Upper lobe of left lung (tissue), 6 donors: ENCODE results near the gene NAP1L4. TPM values are rescaled to one million over a fixed set of nuclear protein-coding genes. Genes with fewer than 3 reads are reported as not detected.

Source experiments
- ATAC-seq, 2 donors: fragments of 200-7000 bp; cut with Tn5 transposase; one replicate each; pipeline ENCODE4 v1.9.1; 2022; ENCODE audit warnings: mild to moderate bottlenecking in 2 of 2, moderate library complexity in 2 of 2; ENCODE audit not compliant: low FRiP score in 2 of 2
- DNase-seq, 2 donors: peaks; one replicate each; pipeline ENCODE4 v3.0.0-alpha.2; 2019 to 2020
- H3K27ac ChIP-seq, 4 donors: fragments of 200-600 bp; sonication (generic); one replicate each; pipeline ENCODE4 v1.5.1; 2016 to 2019
- H3K27me3 ChIP-seq, 4 donors: fragments of 200-600 bp; sonication (generic); one replicate each; pipeline ENCODE4 v1.5.1; 2017 to 2019
- H3K36me3 ChIP-seq, 4 donors: fragments of 200-600 bp; sonication (generic); one replicate each; pipeline ENCODE4 v1.5.1; 2016 to 2019
- H3K4me1 ChIP-seq, 4 donors: fragments of 200-600 bp; sonication (generic); one replicate each; pipeline ENCODE4 v1.5.1; 2018 to 2019
- H3K4me3 ChIP-seq, 4 donors: fragments of 200-600 bp; sonication (generic); one replicate each; pipeline ENCODE4 v1.5.1; 2017 to 2019; ENCODE audit warnings: mild to moderate bottlenecking in 2 of 4, moderate library complexity in 1 of 4
- H3K9me3 ChIP-seq, 4 donors: fragments of 200-600 bp; sonication (generic); one replicate each; pipeline ENCODE4 v1.5.1; 2018 to 2019
- CTCF ChIP-seq, 6 experiments: fragments of 450-650 bp in 4 of 6; fragments of 200-600 bp in 2 of 6; sonication (generic) in 2 of 6; IDR thresholded peaks; one replicate each; pipeline ENCODE4 v1.5.1; 2016 to 2019; ENCODE audit warnings: antibody characterized with exemption in 6 of 6
- EP300 ChIP-seq, 4 donors: sonication (generic); formaldehyde crosslinking; IDR thresholded peaks; one replicate each; pipeline ENCODE4 v1.5.1; 2017; ENCODE audit warnings: antibody characterized with exemption in 4 of 4, control low read depth in 2 of 4
- POLR2A ChIP-seq, 4 donors: fragments of 450-650 bp; IDR thresholded peaks; one replicate each; pipeline ENCODE4 v1.5.1; 2016 to 2017; ENCODE audit warnings: antibody characterized with exemption in 4 of 4, mild to moderate bottlenecking in 2 of 4
- POLR2AphosphoS5 ChIP-seq, 2 donors: sonication (generic); formaldehyde crosslinking; IDR thresholded peaks; one replicate each; pipeline ENCODE4 v1.5.1; 2017; ENCODE audit warnings: antibody characterized with exemption in 2 of 2
- WGBS, 2 donors: methylation state at CpG; one replicate each; pipeline ENCODE4 v1.1.5; 2017 to 2018; 5-methylcytosine and 5-hydroxymethylcytosine counted together
- total RNA-seq, 6 donors: library from RNA; depleted of rRNA in 4 of 6; stranded (reverse); fragments of >200 nt in 4 of 6; gene quantifications; one replicate each; pipeline versions ENCODE4 v1.1.0 to v1.2.1, GENCODE V29; 2016 to 2021
- donor health status: DM: no; HTN: no; CAD: no; lungs with moderate emphysema.
- donor health status: DM: no; HTN: yes; CAD: no; lungs with severe emphysema.

NAP1L4 gene
- total RNA-seq, 6 donors from 2014 or later = 81.1 to 194 (median 103) TPM

- Histone ChIP-seq H3K27me3 (no peaks in the 10 kb centered on the region), H3K4me3 (no peak overlapping the region), H3K9me3 (no peaks in the 10 kb centered on the region), H3K36me3 (peaks cover 7 to 95% (median 61%) of the 10 kb centered on the region in 4 donors), H3K4me1 (peaks cover 0 to 20% (median 0%) of the 10 kb centered on the region in 4 donors), H3K27ac (peak overlapping the region in 1 of 4 donors; percentile 31)
- TF ChIP-seq CTCF (IDR thresholded peaks at IDR 0.05) = no peak
- TF ChIP-seq EP300 (IDR thresholded peaks at IDR 0.05) = no peak
- no peak for TF ChIP-seq POLR2AphosphoS5 (IDR thresholded peaks at IDR 0.05)
- TF ChIP-seq POLR2A (IDR thresholded peaks at IDR 0.05) = no peak
- DNase-seq = no peak
- WGBS, 2 donors = 69 to 86% methylated on average over 5 of the region's 5 CpGs
- peak in 1 of 2 donors; percentile 77 for ATAC-seq
These were observed 44.3 kb upstream of the NAP1L4 start for GRCh38 chr11:3036419-3036818.

- Histone ChIP-seq H3K9me3 (no peaks in the 10 kb centered on the region), H3K27me3 (no peaks in the 10 kb centered on the region), H3K4me1 (peaks cover 0 to 26% (median under 1%) of the 10 kb centered on the region in 4 donors), H3K27ac (peak overlapping the region in 1 of 4 donors; percentile 31), H3K4me3 (no peak overlapping the region), H3K36me3 (peaks cover 7 to 90% (median 54%) of the 10 kb centered on the region in 4 donors)
- TF ChIP-seq POLR2AphosphoS5 (IDR thresholded peaks at IDR 0.05) (no peak), POLR2A (IDR thresholded peaks at IDR 0.05) (no peak), EP300 (IDR thresholded peaks at IDR 0.05) (no peak), CTCF (IDR thresholded peaks at IDR 0.05) (no peak)
- no peak for DNase-seq
- ATAC-seq = no peak
These were observed 43.2 kb upstream of the NAP1L4 start for GRCh38 chr11:3035333-3035732.

GRCh38 chr11:3030289-3031070, 38.4 kb upstream of the NAP1L4 start:
- DNase-seq (no peak), ATAC-seq (no peak)
- Histone ChIP-seq H3K9me3 (no peaks in the 10 kb centered on the region), H3K4me3 (no peak overlapping the region), H3K4me1 (peaks cover 0 to 14% (median 3%) of the 10 kb centered on the region in 4 donors), H3K27me3 (no peaks in the 10 kb centered on the region), H3K27ac (no peak overlapping the region), H3K36me3 (peaks cover 22 to 91% (median 53%) of the 10 kb centered on the region in 4 donors)
- no peak for TF ChIP-seq POLR2A (IDR thresholded peaks at IDR 0.05)
- no peak for TF ChIP-seq POLR2AphosphoS5 (IDR thresholded peaks at IDR 0.05)
- no peak for TF ChIP-seq EP300 (IDR thresholded peaks at IDR 0.05)
- no peak for TF ChIP-seq CTCF (IDR thresholded peaks at IDR 0.05)
- WGBS, 2 donors = 61 to 67% methylated on average over 13 to 18 of the region's 18 CpGs

- H3K9me3 ChIP-seq = no peaks in the 10 kb centered on the region
- peaks cover 0 to 14% (median 3%) of the 10 kb centered on the region in 4 donors for H3K4me1 ChIP-seq
- 96 to 98% methylated on average over 9 of the region's 9 CpGs for WGBS, 2 donors
- no peak overlapping the region for H3K4me3 ChIP-seq
- DNase-seq = no peak
- TF ChIP-seq POLR2A (IDR thresholded peaks at IDR 0.05) = no peak
- TF ChIP-seq CTCF (IDR thresholded peaks at IDR 0.05) = no peak
- TF ChIP-seq POLR2AphosphoS5 (IDR thresholded peaks at IDR 0.05) = no peak
- no peak for TF ChIP-seq EP300 (IDR thresholded peaks at IDR 0.05)
- no peak overlapping the region for H3K27ac ChIP-seq
- no peak for ATAC-seq
- H3K36me3 ChIP-seq = peaks cover 22 to 91% (median 60%) of the 10 kb centered on the region in 4 donors
- H3K27me3 ChIP-seq = no peaks in the 10 kb centered on the region
These were observed 36.7 kb upstream of the NAP1L4 start for GRCh38 chr11:3028813-3029212.
